OCI-LY7 (cell line): ENCODE data around the gene ZXDC. TPM values are rescaled to one million over a fixed set of nuclear protein-coding genes. Genes with fewer than 3 reads are reported as not detected.

ENCODE experiments used
- BruUV-seq: library from RNA; stranded (reverse); fragments of 400-500 nt; replicated peaks from 2 replicates; lab custom pipeline; 2021; lab: Mats Ljungman, UMichigan
- CTCF ChIA-PET: fragments of 300-600 bp; sonication (Branson Sonifier 250); formaldehyde crosslinking; loops from one replicate; lab custom pipeline; 2022; ENCODE audit warnings: antibody characterized with exemption; ENCODE audit not compliant: unreplicated experiment; lab: Charles Lee
- POLR2A ChIA-PET: fragments of 300-600 bp; sonication (Branson Sonifier 250); formaldehyde crosslinking; loops from one replicate; lab custom pipeline; 2022; ENCODE audit warnings: antibody characterized with exemption; lab: Charles Lee
- DNase-seq: peaks from one replicate; pipeline ENCODE4 v3.0.0-alpha.2; 2015; ENCODE audit warnings: low spot score
- H2AFZ ChIP-seq: fragments of 200-600 bp; sonication (generic), shearing (Covaris generic); 2 replicates; pipeline ENCODE4 v1.6.1; 2014; ENCODE audit warnings: mild to moderate bottlenecking, antibody characterized with exemption, low read length, moderate library complexity
- H3K27ac ChIP-seq: fragments of 200-600 bp; sonication (generic); 2 replicates; pipeline ENCODE4 v1.5.1; 2014; ENCODE audit warnings: mixed run types, low read depth, mild to moderate bottlenecking, moderate library complexity, low read length, inconsistent platforms; ENCODE audit not compliant: poor library complexity, severe bottlenecking
- H3K36me3 ChIP-seq: fragments of 200-600 bp; sonication (generic); 2 replicates; pipeline ENCODE4 v1.6.1; 2014; ENCODE audit warnings: mild to moderate bottlenecking, antibody characterized with exemption, low read length, moderate library complexity, mixed read lengths; ENCODE audit not compliant: insufficient read depth
- H3K4me1 ChIP-seq: fragments of 200-600 bp; sonication (generic); 2 replicates; pipeline ENCODE4 v1.5.1; 2014; ENCODE audit warnings: mild to moderate bottlenecking, low read length; ENCODE audit not compliant: insufficient read depth, poor library complexity, severe bottlenecking
- H3K4me2 ChIP-seq: fragments of 200-600 bp; sonication (generic); 2 replicates; pipeline ENCODE4 v1.6.1; 2014; ENCODE audit warnings: mild to moderate bottlenecking, low read length
- H3K4me3 ChIP-seq: fragments of 200-600 bp; sonication (generic); 2 replicates; pipeline ENCODE4 v1.5.1; 2014; ENCODE audit warnings: mild to moderate bottlenecking, low read depth, low read length; ENCODE audit not compliant: poor library complexity, severe bottlenecking
- H3K79me2 ChIP-seq: fragments of 200-600 bp; sonication (generic); 2 replicates; pipeline ENCODE4 v1.6.1; 2016; ENCODE audit warnings: low read depth, mild to moderate bottlenecking, low read length, moderate library complexity, mixed read lengths; ENCODE audit not compliant: insufficient read depth
- H3K9me2 ChIP-seq: fragments of 200-600 bp; sonication (generic); 2 replicates; pipeline ENCODE4 v1.6.1; 2016; ENCODE audit warnings: mild to moderate bottlenecking, low read length, mixed read lengths; ENCODE audit not compliant: insufficient read depth
- H3K9me3 ChIP-seq: fragments of 200-600 bp; sonication (generic); 2 replicates; pipeline ENCODE4 v1.6.1; 2014; ENCODE audit warnings: mild to moderate bottlenecking, mixed run types, low read length, mixed read lengths
- H4K20me1 ChIP-seq: fragments of 200-600 bp; sonication (generic); 2 replicates; pipeline ENCODE4 v1.6.1; 2014; ENCODE audit warnings: mild to moderate bottlenecking, antibody characterized with exemption, low read length, moderate library complexity, mixed read lengths; ENCODE audit not compliant: insufficient read depth
- CTCF ChIP-seq: fragments of 200-600 bp; sonication (generic); conservative IDR thresholded peaks from 2 replicates; pipeline ENCODE4 v1.5.1; 2014; ENCODE audit warnings: mild to moderate bottlenecking, antibody characterized with exemption, low read length, moderate library complexity, mixed read lengths
- EZH2phosphoT487 ChIP-seq: fragments of 200-600 bp; sonication (generic); IDR thresholded peaks from 2 replicates; pipeline ENCODE4 v1.6.1; 2018; ENCODE audit warnings: low read depth, borderline replicate concordance, mild to moderate bottlenecking, mixed run types, antibody characterized with exemption, low read length, moderate library complexity, mixed read lengths
- intact Hi-C: fragments of 100-400 bp; cut with micrococcal nuclease; formaldehyde crosslinking; loops from one replicate; pipeline ENCODE4 v1.10.0; 2022; ENCODE audit not compliant: unreplicated experiment
- total RNA-seq, 2 experiments: library from RNA; depleted of rRNA in 1 of 2; stranded (reverse); fragments of >200 nt in 1 of 2; shearing (Covaris generic) in 1 of 2; gene quantifications; 2 replicates each; pipeline ENCODE4 v1.2.3, GENCODE V29; 2014 to 2022

ZXDC gene
- total RNA-seq, 2 experiments from 2014 or later: 32.2 to 34.9 TPM

- TF ChIP-seq CTCF: no peak
- no peak for TF ChIP-seq EZH2phosphoT487
Measured at GRCh38 chr3:126421573-126422119, 54.0 kb downstream of the ZXDC start.

GRCh38 chr3:126419886-126420786, 55.6 kb downstream of the ZXDC start:
- no peaks in the 10 kb centered on the region for H3K9me2 ChIP-seq
- no peaks in the 10 kb centered on the region for H3K4me1 ChIP-seq
- no peak overlapping the region for H3K4me3 ChIP-seq
- DNase-seq: no peak
- no peaks in the 10 kb centered on the region for H3K9me3 ChIP-seq
- no peak overlapping the region for H3K27ac ChIP-seq
- CTCF ChIA-PET: no interaction called here
- TF ChIP-seq EZH2phosphoT487 (no peak), CTCF (no peak)
- H2AFZ ChIP-seq: no peak overlapping the region
- POLR2A ChIA-PET: no interaction called here
- H4K20me1 ChIP-seq: no peaks in the 10 kb centered on the region
- no peaks in the 10 kb centered on the region for H3K79me2 ChIP-seq
- intact Hi-C loops: no loop called here
- H3K36me3 ChIP-seq: no peaks in the 10 kb centered on the region
- no TSS peak for BruUV-seq
- H3K4me2 ChIP-seq: no peak overlapping the region

More at GRCh38 chr3:126421573-126422119, 54.0 kb downstream of the ZXDC start:
- DNase-seq: no peak
- H3K79me2 ChIP-seq: no peaks in the 10 kb centered on the region
- no peaks in the 10 kb centered on the region for H3K4me1 ChIP-seq
- H3K9me2 ChIP-seq: no peaks in the 10 kb centered on the region
- ChIA-PET POLR2A (no interaction called here), CTCF (no interaction called here)
- intact Hi-C loops: no loop called here
- no peak overlapping the region for H3K4me3 ChIP-seq
- no peak overlapping the region for H3K4me2 ChIP-seq
- no peak overlapping the region for H2AFZ ChIP-seq
- H3K36me3 ChIP-seq: no peaks in the 10 kb centered on the region
- 0 out of 2 replicates have a peak, but pooled peaks cover 7% of the 10 kb centered on the region for H3K9me3 ChIP-seq
- H3K27ac ChIP-seq: no peak overlapping the region
- no peaks in the 10 kb centered on the region for H4K20me1 ChIP-seq
- no TSS peak for BruUV-seq
